A204.1 (cell line): ENCODE measurements around the gene PTPN4.

ENCODE experiments used
- FAIRE-seq: peaks from 2 replicates; lab custom pipeline; 2012; peaks lifted over from hg19 to GRCh38; lab: Jason Lieb, UNC

Gene PTPN4

GRCh38 chr2:119734047-119734446 is 25.7 kb upstream of the PTPN4 start:
- no peak for FAIRE-seq

GRCh38 chr2:119735565-119735964 is 24.2 kb upstream of the PTPN4 start:
- FAIRE-seq = no peak

DNA sequence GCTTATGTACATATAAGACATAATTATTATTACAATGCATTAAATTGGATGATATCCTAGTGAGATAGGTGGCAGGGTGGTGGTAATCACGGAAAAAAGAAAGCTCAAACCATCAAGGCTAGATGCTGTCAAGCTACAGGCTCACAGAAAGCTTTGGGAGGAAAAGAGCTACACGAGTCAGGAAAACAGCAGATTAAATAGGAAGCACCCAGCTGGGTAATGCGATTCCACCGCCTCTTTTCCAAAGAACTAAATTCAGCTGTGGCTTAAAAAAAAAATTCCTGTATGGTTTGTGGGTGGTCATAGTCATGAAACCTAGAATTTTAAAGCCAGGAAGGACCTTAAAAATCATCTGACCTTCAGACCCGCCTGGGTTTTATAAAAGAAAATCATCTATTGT is 23.7 kb upstream of the PTPN4 start:
- no peak for FAIRE-seq

- FAIRE-seq = no peak
These were observed 20.0 kb upstream of the PTPN4 start for GRCh38 chr2:119739580-119740255.

DNA sequence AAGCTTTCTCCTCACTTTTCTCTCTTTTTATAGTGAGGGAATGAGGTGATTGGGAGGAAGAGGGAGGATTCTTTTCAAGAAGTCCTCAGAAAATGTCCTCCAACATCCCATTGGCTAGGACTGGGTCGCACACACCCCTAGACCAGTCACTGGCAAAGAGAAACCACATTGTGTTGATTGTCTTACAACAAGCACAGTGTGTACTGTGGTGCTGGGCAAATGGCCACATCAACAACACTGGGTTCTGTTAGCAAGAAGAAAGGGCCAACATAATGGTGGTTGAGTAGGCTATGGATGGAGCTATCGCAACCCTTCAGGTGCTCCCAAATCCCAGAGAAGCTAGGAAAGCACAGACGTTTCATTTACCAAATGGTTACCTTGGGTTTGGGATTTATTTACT is 18.7 kb upstream of the PTPN4 start:
- FAIRE-seq = no peak

DNA sequence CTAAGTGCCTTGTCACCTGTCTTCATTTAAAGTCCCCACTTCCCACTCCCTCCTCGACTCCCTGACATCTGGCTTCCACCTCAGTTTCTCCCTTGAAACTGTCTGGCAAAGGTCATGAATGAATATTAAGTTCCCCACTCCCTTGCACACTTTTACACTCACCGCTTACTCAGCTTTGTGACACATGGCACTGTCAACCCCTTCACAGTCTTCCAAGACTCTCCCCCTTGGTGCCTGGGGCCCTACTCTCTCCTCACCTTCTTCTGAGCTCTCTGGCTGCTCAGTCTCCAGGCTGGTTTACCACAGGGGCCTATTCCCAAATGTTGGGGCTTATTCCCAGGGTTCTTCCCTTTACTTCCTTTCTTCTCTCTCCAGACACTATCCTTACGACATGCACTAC is 17.9 kb upstream of the PTPN4 start:
- no peak for FAIRE-seq

GRCh38 chr2:119744335-119744939 is 15.3 kb upstream of the PTPN4 start:
- FAIRE-seq = no peak

GRCh38 chr2:119745566-119745965 is 14.2 kb upstream of the PTPN4 start:
- FAIRE-seq = no peak

DNA sequence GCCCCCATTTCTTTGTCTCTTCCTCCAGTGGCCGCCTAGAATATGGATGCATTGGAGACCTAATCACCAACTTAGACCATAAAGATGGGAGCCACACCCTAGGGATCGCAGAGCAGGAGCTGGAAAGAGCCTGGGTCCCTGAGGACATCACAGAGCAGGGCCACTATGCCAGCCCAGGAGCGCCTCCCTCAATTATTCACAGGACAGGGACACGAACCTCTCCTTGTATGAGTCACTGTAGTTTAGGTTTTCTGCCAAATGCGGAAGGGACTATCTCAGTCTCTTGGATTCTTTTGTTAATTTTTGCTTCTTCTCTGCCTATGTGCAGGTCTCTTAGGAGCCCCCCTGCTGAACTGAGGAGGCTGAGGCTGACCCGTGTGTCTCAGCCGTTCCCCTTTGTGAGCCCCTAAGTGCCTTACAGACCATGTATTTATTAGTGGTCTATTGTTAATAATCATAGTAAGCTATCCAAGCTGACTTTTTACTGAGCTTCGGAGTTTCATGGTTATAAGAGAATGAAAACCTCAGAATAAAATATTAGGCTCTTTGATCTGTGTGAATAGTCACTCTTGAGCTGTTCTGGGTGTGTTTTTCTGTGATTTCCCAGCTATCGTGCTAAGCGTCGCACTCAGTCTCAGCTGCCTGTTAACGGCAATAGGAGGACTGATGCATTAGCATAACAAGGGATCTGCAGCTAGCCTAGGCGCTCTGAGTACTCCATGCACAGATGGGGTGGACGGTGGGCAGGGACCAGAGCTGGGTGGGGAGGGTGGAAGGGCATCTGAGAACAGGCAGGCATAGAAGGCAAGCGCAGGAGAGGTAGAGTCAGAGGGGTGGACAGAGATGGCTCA is 12.7 kb upstream of the PTPN4 start:
- FAIRE-seq = no peak

- FAIRE-seq = no peak
These were observed 11.6 kb upstream of the PTPN4 start for GRCh38 chr2:119748135-119748534.

- no peak for FAIRE-seq
These were observed 10.2 kb upstream of the PTPN4 start for GRCh38 chr2:119749477-119750012.

DNA sequence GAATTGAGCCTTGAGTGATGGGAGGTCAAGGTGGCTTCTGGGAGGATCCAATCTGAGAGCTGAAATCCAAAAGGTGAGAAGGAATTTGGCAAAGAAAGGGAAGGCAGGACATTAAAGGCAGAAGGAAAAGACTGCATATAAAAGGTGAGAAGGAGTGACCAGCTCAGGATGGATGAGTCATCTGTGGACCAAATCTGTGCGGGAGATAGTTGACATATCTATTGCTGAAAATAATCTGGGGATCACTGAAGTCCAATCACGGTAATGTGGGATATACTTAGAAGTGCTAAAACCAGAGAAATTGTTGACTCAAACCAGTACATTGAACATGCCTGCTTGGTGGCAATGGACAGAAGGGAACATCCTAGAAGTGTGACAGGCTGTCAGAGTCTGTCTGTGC is 8.0 kb upstream of the PTPN4 start:
- FAIRE-seq = no peak

DNA sequence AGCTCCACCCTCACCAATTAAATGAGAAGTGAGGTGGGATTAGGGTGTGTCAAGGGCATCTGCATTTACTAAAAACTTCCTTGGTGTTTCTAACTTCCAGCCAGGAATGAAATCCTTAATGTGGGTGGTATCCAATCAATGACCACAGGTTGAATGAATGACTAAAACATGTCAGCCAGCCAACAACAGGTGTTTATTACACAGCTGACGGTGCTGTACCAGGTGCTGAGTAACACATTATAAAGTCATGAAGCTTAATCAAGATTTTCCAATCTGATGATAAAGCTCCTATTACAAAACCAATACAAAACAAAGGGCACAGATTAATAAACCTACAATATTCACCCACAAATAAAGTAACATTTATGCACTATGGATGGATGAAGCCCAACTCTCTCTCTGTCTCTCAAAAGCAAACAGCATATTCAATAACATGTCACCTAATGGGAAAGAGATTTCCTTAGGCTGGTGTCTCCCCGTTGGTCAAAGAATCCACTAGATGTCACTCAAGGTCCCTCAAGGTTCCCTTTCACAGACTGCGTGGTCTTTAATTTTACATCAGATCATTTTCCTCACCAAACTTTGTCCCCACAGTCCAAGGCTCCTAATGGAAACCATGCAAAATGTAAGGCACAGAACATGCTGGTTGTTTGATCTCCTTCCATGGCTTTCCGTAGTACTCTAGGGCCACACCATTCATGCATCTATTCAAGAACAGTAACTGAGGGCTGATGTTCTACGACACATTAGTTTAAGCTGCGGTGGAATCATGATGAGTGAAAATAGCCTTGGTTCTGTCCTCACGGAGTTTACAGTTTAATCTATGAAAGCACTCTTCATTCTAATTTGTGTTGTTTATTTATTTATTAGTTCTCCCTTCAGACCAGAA is 6.4 kb upstream of the PTPN4 start:
- peak; percentile 77 for FAIRE-seq

DNA sequence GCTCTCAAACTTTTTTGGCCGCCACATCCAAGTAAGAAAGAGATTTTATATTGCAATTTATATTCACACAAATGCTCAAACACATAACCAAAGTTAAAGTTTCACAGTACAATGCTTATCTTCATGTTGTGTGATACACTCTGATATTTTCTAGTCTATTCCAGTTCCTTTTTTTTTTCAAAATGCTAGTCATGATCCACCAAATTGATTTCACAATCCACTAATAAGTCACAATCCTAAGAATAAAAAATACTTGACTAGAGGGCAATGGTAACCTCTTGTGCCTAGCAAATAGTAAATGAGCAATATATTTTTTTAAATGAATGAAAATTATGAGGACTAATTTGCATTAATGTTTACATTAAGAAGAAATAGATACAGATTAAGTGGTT is 5.8 kb upstream of the PTPN4 start:
- no peak for FAIRE-seq

GRCh38 chr2:119755906-119756305 is 3.8 kb upstream of the PTPN4 start:
- no peak for FAIRE-seq

DNA sequence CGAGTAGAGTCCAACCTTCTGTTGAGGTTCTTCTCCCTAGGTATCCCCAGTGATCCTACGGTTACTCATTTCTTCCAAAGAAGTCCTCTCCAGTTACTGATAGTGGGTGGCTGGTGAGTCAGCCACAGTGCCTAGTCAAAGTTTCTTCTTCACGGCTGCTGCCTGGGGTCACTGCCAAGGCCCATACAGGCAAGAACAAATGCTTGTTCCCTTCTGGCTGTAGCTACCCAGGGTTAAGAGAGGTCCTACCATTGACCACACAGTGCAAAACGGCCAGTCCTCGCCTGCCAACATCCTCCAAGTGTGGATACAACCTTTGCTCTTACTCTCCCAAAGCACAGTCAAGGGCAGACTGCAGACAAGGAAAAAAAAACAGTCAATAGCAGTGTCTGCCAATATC is 2.9 kb upstream of the PTPN4 start:
- no peak for FAIRE-seq

- FAIRE-seq = no peak
These were observed 756 bp upstream of the PTPN4 start for GRCh38 chr2:119758881-119759450.

DNA sequence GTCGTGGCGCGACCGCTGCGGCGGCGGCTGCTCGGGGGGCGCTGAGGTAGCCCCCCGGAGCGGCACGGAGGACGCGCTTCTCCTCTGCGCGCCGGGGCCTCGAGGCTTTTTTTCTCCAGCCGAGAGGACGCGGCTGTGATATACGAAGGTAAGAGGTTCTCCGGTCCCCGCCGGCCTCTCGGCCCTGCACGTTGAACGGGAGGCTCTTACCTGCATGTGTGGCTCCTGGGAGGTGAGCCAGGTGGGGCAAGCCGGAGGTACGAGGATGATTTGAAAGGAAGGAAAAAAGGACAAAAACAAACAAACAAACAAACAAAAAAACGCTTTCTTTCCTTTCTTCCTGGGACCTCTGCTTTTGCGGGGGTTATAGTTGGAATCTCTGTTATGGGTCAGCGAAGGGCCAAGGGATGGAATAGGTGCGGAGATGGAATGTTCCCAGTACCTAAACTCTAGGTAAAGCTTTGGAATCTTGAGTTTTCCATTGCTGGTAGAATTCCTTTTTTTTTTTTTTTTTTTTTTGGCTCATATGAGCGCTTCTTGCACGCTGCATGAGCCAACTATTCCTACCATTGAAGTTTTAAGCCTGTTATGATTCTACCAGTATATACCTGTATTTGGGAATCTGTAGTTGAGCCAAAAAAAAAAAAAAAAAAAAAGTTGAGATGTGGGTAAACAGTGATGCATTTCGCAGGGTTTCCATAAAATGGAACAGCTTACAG is 674 bp downstream of the PTPN4 start:
- no peak for FAIRE-seq

GRCh38 chr2:119760956-119761275 is 1.2 kb downstream of the PTPN4 start:
- FAIRE-seq = no peak

DNA sequence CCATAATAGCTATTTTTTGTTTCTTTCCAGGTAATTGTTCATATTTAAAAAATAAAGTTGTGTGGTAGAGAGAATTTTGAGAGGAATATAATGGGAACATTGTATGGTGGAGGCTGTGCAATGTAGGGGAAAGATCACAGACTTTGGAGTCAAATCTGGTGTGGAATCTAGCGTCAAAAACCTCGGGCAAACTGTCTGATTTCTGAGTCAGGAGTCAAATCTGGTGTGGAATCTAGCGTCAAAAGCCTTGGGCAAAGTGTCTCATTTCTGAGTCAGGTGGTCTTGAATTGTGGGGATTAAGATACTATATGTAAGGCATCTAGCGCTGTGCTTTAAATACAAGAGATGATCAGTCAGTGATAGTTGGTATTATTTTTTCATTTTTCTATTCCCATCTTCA is 5.1 kb downstream of the PTPN4 start:
- no peak for FAIRE-seq

DNA sequence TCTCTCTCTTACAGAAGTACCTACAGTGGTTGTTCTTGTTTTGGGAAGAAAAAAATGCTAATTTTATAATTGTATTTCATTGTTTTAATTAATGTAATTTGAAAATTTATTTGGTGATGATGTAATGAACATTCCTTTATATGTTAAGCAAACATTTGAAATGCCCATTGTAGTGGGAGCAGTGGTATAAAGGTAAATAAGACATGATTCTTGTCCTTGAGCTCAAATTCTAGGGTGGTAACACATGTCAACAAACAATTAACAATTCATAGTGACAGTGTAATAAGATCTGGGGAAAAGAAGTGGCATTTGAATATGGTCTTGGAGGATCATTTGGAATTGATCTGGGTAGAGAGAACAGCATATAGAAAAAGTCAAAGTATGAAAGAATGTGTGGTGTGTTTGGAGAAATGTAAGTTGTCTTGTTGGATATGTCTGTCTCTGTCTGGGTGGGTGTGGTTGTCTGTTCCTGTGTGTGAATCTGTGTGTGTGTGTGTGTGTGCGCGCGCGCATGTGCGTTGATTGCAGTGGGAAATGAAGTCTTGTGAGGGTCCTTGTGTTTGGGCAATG is 5.8 kb downstream of the PTPN4 start:
- FAIRE-seq = no peak
